Neural cell (in vitro differentiated cells): ENCODE measurements around the gene HOXC6.

Experiments used
- EP300 ChIP-seq: fragments of 450-650 bp; conservative IDR thresholded peaks from 2 replicates; pipeline ENCODE4 v1.6.1; 2014; ENCODE audit warnings: antibody characterized with exemption, mild to moderate bottlenecking, moderate library complexity; ENCODE audit not compliant: poor library complexity, severe bottlenecking
- EZH2 ChIP-seq: fragments of 200-600, 300-800 bp; shearing (Covaris generic), sonication (generic); IDR thresholded peaks from 2 replicates; pipeline ENCODE4 v1.6.1; 2014; ENCODE audit warnings: antibody characterized with exemption, low read length, borderline replicate concordance, mild to moderate bottlenecking; ENCODE audit not compliant: insufficient read depth, poor library complexity, severe bottlenecking
- MXI1 ChIP-seq: fragments of 450-650 bp; conservative IDR thresholded peaks from 2 replicates; pipeline ENCODE4 v1.6.1; 2014; ENCODE audit warnings: antibody characterized with exemption, mild to moderate bottlenecking; ENCODE audit not compliant: poor library complexity, severe bottlenecking
- POLR2AphosphoS5 ChIP-seq: IDR thresholded peaks from 2 replicates; pipeline ENCODE4 v1.6.1; 2012
- SMC3 ChIP-seq: fragments of 450-650 bp; conservative IDR thresholded peaks from 2 replicates; pipeline ENCODE4 v1.6.1; 2014; ENCODE audit warnings: antibody characterized with exemption, mild to moderate bottlenecking, moderate library complexity; ENCODE audit not compliant: poor library complexity
- TAF1 ChIP-seq: IDR thresholded peaks from 2 replicates; pipeline ENCODE4 v1.6.1; 2012; ENCODE audit warnings: low read depth
- TF ChIP-seq, protein P1 (sequence below): fragments of 450-650 bp; IDR thresholded peaks from 2 replicates; pipeline ENCODE4 v1.5.1; 2014; ENCODE audit warnings: antibody characterized with exemption, mild to moderate bottlenecking, moderate library complexity; ENCODE audit not compliant: poor library complexity, severe bottlenecking

GRCh38 chr12:54040648-54041047 lies 12.4 kb downstream of the HOXC6 start:
- TF ChIP-seq, protein P1, sequence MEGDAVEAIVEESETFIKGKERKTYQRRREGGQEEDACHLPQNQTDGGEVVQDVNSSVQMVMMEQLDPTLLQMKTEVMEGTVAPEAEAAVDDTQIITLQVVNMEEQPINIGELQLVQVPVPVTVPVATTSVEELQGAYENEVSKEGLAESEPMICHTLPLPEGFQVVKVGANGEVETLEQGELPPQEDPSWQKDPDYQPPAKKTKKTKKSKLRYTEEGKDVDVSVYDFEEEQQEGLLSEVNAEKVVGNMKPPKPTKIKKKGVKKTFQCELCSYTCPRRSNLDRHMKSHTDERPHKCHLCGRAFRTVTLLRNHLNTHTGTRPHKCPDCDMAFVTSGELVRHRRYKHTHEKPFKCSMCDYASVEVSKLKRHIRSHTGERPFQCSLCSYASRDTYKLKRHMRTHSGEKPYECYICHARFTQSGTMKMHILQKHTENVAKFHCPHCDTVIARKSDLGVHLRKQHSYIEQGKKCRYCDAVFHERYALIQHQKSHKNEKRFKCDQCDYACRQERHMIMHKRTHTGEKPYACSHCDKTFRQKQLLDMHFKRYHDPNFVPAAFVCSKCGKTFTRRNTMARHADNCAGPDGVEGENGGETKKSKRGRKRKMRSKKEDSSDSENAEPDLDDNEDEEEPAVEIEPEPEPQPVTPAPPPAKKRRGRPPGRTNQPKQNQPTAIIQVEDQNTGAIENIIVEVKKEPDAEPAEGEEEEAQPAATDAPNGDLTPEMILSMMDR, result no peak
- TF ChIP-seq SMC3 (no peak), TAF1 (no peak), EZH2 (no peak), EP300 (no peak), POLR2AphosphoS5 (no peak), MXI1 (no peak)
